AG04449 (cell line): ENCODE measurements around the gene F3.

ENCODE experiments used
- CTCF ChIA-PET: fragments of 350-600 bp; formaldehyde crosslinking; extraction: SDS; loops from one replicate; lab custom pipeline; 2021; ENCODE audit warnings: antibody characterized with exemption; lab: Yijun Ruan, JAX
- POLR2A ChIA-PET: fragments of 400-600, 350-600 bp; formaldehyde crosslinking; extraction: SDS; loops from one replicate; lab custom pipeline; 2020; ENCODE audit warnings: antibody characterized with exemption, inconsistent platforms; lab: Yijun Ruan, JAX
- DNase-seq: peaks from one replicate; pipeline ENCODE4 v3.0.0-alpha.2; 2010; ENCODE audit warnings: low read depth, low spot score
- H3K4me3 ChIP-seq: 2 replicates; pipeline ENCODE4 v1.5.1; 2011; ENCODE audit warnings: low read depth, mild to moderate bottlenecking, control low read depth, low read length
- CTCF ChIP-seq: IDR thresholded peaks from one replicate; pipeline ENCODE4 v1.5.1; 2011; ENCODE audit warnings: mild to moderate bottlenecking, moderate library complexity, low read length, control low read depth, inconsistent platforms; ENCODE audit not compliant: insufficient read depth; ENCODE audit errors: missing control alignments

Gene F3

DNA sequence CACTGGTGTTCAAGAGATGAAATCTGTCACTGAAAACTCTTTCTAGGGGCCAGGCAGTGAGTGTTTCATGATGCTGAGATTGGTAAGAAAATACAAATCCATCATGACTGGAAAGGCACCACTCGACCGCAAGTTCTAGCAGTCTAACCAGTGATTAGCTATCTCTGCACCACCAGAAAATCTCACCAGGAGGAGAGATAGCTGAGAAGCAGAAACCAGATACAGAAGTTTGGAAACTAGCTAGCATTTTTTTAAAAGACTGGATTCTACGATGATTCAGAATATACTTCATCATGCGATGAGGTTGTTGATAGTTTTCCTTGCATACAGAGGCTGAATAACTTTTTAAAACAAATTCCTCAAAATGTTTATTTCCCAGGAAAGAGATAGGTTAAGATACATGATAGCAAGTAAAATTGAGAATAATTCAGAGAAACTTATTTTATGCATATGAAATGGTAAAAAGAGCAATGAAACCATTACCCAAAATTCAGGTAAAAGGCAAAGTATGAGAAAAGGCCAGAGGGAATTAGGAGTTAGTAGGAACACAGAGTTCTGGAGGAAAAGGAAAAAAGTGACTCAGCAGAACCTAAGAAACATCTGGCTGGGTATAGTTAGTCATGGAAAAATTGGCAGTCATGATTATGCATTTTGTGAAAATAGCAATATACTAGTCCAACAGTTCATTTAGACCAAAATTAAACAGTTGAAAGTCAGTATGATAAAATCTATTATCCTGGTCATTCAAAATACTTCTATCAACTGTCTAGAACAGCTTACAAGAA, 3.3 kb upstream of the F3 start:
- H3K4me3 ChIP-seq = no peak overlapping the region
- no peak for DNase-seq
- CTCF ChIA-PET = interaction anchor here (0.6 to 3.9 kb wide), 3 partner anchors 24 to 261 kb away, joined by 3 to 16 read pairs (median 3); no protein-coding TSS in a partner anchor
- POLR2A ChIA-PET = interaction anchor here (0.7 kb wide), 1 partner anchor 181 kb away, joined by 3 read pairs; no protein-coding TSS in a partner anchor
- no peak for TF ChIP-seq CTCF

- no peak for TF ChIP-seq CTCF
- H3K4me3 ChIP-seq = no peak overlapping the region
- DNase-seq = no peak
- POLR2A ChIA-PET = interaction anchor here (0.7 kb wide), 1 partner anchor 182 kb away, joined by 3 read pairs; no protein-coding TSS in a partner anchor
- CTCF ChIA-PET = interaction anchor here (1.0 to 3.9 kb wide), 3 partner anchors 256 to 262 kb away, joined by 4 to 16 read pairs (median 11); no protein-coding TSS in a partner anchor
These were observed 2.5 kb upstream of the F3 start for GRCh38 chr1:94543893-94544635.

DNA sequence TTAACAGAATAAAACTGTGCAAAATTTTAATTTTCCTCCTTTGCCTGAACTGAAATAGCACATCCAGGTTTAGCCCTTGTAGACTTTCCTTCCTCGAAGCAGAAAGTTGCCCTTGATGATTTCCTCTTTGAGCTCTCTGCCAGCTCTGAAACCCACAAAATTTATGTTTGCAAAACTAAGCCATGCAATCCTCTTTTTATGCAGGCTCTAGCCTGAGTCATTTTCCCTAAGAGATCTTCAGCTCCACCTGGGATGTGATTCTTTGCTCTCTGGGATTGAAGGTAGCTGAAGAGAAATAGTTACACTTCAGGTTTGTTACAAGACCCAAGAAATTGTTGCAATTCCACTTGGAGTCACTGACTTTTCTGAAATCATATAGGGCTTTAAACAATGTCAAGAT, 1.4 kb upstream of the F3 start:
- no peak overlapping the region for H3K4me3 ChIP-seq
- TF ChIP-seq CTCF = no peak
- no peak for DNase-seq
- POLR2A ChIA-PET = interaction anchor here (2.1 kb wide), 1 partner anchor 37 kb away, joined by 8 read pairs; no protein-coding TSS in a partner anchor
- CTCF ChIA-PET = interaction anchor here (0.8 to 2.3 kb wide), 7 partner anchors 9 to 263 kb away, joined by 3 to 11 read pairs (median 4); no protein-coding TSS in a partner anchor

DNA sequence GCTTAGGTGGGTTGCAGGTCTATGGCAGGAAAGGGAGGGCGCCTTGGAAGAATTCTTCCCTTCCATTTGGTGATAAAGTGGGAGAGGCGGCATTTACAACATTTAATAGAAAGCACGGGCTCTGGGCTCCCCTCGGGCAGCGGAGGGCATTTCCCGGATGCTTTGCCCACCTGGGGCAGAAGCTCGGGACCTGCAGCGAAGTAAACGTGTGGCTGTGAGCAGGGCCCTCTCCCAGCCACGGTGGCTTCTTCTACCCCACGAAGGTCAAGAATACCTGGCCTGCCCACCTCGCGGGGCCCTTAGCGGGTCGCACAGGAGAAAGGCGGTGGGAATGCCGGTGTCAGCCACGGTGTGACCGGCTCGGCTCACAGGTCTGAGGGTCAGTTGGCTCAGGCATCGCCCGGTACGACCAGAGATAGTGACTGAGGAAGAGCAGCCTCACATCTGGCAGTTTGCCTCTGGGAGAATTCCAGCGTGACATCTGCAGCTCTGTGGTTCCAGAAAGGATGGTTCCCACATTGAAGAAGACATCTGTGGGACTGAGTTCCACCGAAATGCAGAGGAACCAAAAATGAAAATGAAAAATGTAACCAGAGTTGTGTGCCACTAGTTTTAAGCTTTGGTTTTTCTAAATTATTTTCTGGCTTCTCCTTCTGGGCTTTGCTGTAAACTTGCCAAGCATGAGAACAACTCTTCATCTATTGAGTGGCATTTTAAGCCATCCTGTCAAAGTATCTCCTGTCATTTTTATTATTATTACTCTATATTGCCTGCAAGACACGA, 720 bp upstream of the F3 start:
- no peak for DNase-seq
- H3K4me3 ChIP-seq = peak overlapping the region; percentile 66
- POLR2A ChIA-PET = interaction anchor here (1.0 to 2.1 kb wide), 4 partner anchors 12 to 172 kb away, joined by 4 to 8 read pairs (median 4); no protein-coding TSS in a partner anchor
- no peak for TF ChIP-seq CTCF
- CTCF ChIA-PET = interaction anchor here (0.8 to 2.3 kb wide), 7 partner anchors 8 to 264 kb away, joined by 3 to 11 read pairs (median 4); no protein-coding TSS in a partner anchor

GRCh38 chr1:94540440-94541245, 916 bp downstream of the F3 start:
- CTCF ChIA-PET = interaction anchor here (1.1 to 3.9 kb wide), 7 partner anchors 11 to 265 kb away, joined by 3 to 24 read pairs (median 9); no protein-coding TSS in a partner anchor
- DNase-seq = no peak
- no peak for TF ChIP-seq CTCF
- POLR2A ChIA-PET = interaction anchor here (0.7 to 1.1 kb wide), 4 partner anchors 10 to 173 kb away, joined by 3 to 5 read pairs (median 4); no protein-coding TSS in a partner anchor
- H3K4me3 ChIP-seq = peak overlapping the region; percentile 66
